Putamen (tissue), 1 donor: ENCODE measurements around the gene LARGE1.
"Not testable (repeated sequence)": the region's sequence is repeated elsewhere in the genome, so short reads cannot be mapped to it uniquely, and the experiment has no call there.

Source experiments
- DNase-seq: peaks from one replicate; pipeline ENCODE4 v3.0.0-alpha.2; 2016; ENCODE audit warnings: low spot score

LARGE1 gene

DNA sequence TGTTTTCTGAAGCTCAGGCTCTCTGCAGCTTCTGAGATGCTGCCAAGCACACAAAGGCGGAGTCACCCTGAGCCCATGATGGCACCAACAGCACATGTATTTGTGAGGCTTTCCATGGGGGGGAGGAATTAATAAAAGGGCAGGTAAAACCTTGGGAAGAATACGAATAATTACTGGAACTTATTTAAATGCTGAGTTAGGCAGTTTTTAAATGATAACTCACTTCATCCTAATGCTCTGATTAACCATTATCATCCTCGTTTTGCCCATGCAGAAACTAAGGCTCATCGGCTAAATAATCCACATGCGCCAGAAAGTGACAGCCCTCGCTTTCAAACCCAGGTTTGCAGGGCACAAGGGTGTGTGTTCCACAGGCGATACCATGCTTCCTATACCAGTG lies 35.4 kb downstream of the LARGE1 start:
- DNase-seq: no peak

DNA sequence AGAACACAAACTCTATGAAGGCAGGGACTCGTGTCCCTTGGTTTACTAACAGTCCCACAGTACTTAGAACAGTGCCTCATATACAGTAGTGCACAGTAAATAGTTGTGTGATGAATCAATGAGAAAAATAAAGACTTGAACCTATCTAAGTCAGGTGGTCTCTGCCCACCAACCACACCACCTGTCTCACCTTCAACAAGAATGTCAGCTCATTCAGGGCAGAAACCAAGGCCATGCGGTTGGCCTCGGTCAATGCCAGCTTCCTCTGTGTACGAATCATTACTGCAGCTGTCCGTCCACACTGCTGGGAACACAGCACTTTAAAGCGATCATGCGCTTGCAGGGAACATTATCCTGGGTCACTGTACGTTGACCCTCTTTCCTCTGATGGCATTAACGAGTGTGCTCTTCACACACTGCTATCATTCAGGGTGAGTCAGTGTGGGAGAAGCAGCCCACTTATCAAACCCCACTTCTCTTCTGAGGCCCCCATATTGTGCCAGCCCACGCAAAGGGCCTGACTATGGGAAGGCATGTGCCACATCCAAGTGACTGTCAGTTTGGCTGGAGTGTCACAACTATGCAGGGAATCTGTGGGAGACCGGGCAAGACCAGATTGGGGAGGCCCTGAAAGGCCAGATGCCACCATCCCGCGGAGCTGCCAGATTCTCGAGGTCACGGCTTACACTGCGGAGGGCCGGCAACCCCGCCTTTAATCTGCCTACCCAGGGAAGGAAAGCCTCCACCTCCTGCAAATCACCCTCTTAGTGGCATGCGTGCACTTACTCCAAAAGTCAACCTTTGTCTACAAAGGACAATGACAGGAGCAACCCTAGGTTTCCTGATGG lies 36.1 kb downstream of the LARGE1 start:
- DNase-seq: no peak

DNA sequence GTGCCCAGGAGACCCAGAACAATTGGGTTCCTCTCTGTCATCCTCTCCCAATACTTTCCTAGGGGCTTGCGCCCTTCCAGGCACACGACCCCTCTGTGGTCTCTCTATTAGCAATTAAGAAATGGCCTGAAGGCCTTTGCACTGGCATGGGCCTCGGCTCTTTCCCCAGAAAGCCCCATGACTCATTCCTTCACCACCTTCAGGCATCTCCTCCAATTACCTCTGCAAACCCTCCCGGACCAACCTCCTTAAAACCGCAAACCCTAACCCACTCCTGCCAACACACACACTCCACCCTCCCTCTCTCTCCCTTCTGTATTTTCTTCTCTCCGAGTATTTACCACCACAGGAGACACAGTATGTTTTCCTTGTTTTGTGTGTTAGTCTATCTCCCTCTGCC lies 36.7 kb downstream of the LARGE1 start:
- DNase-seq: no peak

DNA sequence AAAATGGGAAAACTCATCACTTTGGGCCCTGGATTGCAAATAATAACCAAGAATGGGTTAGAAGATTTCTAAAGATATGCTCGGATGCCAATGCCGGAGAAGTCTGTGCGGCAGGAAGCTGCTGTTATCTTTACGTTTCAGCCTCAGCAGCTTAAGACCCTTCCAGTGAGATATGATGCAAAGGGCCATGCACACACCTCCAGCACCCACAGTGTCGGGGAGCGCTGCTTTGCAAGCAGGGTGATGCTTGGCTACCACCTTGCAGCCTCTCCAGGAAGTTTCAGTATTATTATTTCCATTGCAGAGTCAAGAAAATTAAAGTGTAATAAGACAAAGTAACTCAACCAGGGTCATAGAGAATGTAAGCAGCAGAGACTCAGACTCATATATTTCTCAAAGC lies 37.3 kb downstream of the LARGE1 start:
- DNase-seq: no peak

DNA sequence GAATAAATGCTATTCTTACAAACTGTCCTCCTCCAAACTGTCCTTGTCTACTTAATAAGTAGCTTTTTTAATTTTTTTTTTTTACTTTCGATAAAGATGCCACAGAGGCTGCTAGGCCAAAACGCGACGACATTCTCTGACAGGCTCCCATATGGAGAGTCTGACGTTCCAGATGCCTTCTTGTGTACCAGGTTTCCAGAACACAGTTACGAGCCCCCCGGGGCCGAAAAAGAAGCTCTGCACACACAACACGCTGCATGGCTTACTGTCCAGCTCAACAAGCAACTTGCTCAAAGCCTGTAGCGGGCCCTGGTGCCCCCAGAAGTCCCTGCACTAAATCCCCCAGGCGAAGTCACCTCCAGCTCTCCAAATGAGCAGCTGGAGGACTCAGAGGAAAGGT lies 39.3 kb downstream of the LARGE1 start:
- DNase-seq: no peak

DNA sequence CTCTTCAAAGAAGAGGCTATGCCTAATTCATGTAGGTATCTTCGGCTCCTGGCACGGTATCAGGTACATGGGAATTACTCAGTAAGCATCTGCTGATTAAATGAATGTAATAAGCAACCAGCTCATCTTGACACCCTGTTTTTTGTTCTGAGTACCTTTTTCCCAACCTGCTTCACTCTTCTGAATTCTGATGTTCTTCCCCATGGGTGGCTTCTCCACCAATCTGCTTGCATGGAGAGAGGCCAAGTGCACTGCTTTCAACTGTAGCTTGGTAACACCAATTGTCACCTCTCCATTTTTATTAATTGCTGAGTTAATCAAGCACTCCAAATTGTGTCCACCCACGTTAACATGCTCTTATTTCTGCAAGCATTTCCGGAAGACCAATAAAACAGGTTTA lies 40.5 kb downstream of the LARGE1 start:
- DNase-seq: no peak

DNA sequence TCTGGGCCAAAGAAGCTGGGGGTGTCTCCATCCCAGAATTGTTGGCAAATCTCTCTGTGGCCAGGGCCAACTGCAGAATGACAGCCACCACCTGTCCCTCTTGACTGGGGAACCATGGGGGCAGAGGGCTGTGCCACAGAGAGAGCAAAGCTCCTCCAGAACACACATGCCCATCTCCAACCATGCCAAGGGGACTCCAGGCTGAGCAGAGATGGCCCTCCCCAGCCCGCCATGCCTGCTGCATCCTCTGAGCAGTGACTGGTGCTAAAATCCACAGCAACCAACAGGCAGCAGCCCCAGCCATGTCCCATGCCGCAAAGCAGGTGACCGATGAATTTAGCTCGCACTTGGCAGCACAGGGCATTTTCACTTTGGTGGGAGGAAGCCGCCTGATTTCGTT lies 45.0 kb downstream of the LARGE1 start:
- DNase-seq: no peak

DNA sequence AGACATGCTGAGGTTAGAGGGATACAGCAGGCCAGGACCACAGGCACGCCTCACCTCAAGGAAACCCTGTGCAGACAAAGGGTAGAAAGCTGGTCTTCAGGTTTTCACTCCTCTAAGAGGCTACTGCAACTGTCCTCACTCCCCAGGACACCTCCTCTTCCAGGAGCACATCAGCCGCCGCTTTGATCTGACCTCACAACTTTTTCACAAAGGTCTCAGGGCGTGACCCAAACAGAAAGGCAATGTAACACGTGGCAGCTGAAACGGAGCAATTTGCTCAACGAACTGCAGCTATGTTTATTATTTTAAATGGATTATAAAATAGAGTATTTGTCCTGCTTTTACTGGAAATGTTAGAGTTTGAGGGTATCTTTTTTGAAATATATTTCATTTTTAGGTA lies 46.1 kb downstream of the LARGE1 start:
- no peak for DNase-seq

DNA sequence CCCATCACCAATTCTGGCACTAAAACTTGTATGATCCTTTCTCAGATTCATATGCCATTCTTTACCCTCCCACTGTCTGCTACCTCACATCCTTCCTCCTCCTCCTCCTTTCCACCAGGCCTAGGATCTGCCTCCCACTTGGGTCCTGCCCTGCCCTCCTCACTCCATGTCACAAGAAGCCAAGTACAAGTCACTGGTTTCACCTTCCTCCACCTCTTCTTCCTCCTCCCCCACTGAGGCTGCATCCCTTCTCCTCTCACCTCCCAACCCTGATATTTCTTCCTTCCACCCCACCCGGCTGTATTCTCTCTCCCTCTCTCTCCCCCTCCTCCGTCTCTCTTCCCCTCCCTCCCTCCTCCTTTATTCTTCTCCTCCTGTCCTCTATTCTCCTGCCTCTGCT lies 46.6 kb downstream of the LARGE1 start:
- no peak for DNase-seq

DNA sequence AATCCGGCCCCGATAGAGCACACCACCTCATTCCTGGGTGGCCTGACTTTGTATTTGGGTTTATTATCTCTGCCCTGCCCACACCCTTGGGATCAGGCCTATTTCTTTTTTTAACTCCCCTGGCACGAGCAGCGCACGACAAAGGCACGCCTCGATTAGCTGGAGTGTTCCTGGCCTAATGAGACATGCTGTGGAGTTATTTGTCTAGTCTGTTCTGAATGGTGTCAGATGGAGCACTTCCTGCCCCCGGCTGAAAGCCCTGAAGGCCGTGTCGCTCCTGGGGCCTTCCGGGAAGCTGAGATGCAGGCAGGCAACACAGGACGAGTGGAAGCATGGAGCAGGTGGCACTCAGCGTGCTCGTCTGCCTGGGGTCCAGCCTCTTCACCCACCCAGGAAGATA lies 47.1 kb downstream of the LARGE1 start:
- no peak for DNase-seq

DNA sequence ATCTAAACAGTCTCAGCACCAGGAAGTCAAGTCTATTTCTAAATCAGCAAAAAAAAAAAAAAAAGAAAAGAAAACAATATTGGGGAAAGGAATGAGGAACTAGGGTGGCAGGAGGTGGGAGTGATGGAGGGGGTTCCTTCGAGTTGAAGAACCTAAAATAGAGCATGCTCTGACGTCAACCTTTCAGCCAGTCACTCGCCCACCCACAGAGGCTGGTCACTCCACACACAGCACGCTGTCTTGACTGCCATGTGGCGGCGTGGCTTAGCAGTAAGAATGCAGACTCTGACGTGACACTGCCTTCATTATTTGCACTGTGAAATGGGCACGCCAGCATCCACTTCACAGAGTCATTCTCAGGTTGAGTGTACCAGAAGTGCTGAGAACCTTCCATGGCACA lies 48.3 kb downstream of the LARGE1 start:
- DNase-seq: no peak

DNA sequence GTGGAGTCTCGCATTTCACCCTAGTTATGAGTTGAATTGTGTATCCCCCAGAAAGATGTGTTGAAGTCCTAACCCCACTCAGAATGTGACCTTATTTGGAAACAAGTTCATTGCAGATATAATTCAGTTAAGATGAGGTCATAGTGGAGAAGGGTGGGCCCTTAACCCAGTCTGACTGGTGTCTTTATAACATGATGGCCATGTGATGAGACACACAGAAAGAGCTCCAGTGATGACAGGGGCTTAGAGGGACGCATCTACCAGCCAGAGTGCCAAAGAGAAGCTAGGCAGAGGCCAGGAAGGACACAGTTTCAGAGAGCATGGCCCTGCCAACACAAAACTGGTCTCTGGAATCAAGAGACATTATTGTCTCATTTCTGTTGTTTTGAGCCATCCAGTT lies 50.3 kb downstream of the LARGE1 start:
- DNase-seq: no peak

DNA sequence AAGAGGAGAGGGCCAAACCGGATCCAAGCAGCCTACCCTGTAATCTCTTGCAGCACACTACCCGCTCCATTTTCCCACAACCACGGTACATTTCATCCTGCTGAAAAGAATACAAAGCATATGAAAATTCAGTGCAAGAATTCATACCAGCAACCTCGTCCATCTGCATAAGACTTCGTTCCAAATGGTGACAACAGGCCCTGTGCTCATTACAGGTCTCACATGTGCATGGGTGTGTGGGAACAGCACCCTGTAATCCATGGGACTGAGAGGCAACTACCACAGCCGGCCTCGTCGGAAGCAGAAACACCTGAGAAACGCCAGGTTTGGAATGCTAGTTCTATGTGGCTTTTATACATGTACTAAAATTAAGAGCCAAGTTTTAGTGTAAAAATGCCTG lies 52.3 kb downstream of the LARGE1 start:
- DNase-seq: no peak

DNA sequence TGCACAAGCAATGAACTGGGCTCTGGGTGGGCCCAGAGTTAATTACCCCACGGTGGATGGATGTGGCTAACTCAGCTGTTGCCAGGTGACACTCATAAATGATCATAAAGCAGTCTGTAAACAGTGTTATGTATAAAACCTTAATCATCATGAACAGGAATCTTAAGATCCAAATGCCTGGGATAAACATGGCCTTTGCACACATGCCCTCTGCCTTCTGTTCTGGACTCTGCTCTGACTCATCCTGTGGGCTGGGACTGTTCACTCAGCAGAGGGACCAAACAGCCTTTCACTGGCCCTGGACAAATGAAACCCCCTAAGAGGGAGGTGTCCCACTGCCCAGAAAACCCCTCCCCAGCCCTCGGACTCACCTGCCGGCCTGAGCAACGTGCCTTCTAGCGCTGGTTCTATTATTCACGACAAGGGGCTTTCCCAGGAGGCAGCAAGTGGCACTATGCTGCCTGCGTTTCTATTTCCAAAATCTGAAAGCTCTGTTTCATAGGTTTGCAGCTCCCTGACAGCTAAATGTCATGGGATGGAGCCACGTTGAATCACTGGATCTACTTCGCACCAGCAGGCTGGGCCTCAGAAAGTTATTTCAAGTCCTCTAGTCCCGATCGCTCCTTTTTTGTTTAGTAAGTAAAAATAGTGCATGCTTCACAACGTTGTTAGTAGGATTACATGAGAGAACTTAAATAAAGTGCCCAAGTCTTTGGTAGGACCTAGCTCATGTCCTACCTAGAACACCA lies 53.0 kb downstream of the LARGE1 start:
- DNase-seq: no peak

DNA sequence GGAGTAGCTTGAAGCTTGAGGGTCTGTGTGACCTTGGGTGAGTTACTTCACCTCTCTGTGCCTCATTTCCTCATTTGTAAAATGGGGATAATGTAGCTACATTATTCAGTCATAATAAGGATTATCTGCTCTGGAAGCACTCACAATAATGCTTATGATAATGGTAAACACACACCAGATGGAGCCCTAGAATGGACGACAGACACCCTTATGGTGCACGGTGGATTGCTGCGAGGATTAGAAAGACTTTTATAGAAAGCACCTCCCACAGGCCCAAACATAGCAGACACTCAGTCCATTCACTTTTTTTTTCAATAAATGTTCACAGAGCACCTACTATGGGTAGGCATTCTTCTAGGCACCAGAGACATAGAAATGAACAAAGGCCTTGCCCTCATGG lies 53.8 kb downstream of the LARGE1 start:
- DNase-seq: no peak

DNA sequence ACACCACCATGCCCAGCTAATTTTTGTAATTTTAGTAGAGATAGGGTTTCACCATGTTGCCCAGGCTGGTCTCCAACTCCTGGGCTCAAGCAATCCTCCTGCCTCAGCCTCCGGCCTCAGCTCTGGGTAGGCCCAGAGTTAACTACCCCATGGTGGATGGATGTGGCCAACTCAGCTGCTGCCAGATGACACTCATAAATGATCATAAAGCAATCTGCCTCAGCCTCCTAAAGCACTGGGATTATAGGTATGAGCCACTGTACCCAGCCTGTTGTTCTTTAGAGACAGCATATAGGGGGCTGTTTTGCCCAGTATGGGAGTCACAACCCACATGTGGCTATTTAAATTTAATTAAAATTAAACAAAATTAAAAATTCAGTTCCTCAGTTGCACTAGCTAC lies 54.3 kb downstream of the LARGE1 start:
- no peak for DNase-seq

DNA sequence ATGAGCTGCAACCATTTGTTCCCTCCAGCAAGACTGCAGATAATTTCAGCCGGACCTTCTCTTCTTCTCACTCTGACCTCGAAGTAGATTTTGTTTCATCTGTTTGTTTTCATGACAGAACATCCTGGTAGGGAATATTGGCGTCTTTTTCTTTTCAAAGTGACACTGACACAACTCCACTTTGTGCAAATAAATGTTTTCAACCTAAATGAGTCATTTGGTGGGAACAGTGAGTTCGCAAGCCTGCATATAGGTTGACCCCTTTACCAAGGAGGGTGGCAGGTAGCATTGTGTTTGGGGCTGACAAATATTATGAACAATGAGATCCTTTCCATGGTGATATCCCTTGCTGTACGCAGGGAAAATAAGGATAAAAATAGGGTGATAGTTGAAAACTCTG lies 55.0 kb downstream of the LARGE1 start:
- no peak for DNase-seq

DNA sequence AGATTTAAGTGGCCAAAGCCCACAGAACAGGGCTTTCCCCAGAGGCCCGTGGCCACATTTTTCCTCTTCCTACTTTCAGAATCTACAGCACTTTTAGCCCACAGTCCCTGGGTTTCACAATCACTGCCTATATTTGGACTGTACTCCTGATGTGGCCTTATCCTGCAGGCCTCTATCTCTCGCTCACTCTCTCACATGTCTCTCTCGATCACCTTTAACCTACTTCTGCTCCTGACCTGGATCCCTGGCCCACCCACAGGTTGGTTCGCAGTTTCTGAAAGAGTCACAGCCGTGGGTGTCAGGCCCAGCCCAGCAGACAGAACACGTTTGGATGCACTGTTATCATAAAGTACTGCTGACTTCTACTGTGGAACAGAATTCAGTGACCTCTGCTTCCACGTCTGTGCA lies 55.5 kb downstream of the LARGE1 start:
- no peak for DNase-seq

DNA sequence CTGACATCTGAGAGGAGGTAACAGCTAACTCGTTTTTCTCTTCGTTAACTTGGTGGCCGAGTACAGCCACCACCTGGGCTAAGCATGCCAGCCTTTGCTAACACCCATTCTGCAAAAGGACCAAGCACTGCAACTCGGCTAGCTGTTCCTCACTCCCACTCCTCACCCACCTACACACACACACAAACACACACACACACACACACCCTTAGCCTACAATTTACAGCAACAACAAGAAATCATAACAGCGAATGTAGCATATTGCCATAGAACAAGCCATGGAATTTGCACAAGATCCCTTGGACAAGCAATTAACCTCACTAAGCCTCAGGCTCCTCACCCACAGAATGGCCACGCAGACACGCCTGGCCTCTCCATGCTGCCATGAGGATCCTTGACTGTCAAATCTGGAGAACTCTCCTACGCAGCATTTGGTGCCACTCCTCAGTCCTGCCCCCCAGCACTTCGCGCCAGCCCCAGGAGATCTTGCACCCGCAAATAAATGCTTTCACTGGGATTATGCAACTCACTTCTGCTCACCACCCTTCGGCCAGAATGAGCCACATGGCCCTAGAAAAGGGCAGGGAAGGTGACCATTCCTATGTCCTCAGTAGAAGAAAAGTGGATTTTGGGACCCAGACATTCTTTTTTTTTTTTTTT lies 58.9 kb downstream of the LARGE1 start:
- DNase-seq: no peak

DNA sequence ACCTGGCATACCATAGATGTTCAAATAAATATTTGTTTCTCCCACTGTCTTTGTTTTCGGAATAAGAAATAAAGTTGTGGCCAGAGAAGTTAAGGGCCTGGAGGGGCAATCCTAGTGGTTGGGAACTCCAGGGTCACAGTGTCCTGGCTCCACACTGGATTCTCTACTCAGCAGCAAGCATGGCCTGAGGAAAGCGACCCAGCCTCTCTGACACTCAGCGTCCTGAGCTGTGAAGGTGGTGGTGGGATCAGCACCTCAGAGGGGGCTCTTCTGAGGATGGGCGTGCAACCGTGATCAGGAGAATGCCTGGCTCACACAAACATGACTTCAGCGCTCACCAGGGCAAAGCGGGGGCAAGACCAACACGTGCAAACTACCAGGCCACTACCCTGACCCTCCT lies 59.9 kb downstream of the LARGE1 start:
- DNase-seq: no peak

DNA sequence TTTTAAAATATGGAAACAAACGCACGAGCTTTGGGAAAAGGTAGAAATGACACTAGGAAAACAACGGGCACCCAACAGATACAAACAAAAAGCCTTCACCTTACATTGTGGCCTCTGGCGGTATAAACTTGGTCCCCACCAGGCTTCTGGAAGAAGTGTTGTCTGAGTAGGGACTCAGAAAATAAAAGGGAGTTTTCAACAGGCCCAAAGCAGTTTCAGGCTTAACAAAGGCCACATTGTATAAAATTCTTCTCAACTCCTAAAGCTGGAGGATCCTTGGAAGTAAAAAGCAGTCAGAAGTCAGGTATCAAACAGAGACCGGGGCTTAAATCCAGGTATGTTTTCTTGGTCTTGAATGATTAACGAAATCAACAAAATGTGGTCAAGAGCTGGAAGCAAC lies 61.0 kb downstream of the LARGE1 start:
- no peak for DNase-seq

DNA sequence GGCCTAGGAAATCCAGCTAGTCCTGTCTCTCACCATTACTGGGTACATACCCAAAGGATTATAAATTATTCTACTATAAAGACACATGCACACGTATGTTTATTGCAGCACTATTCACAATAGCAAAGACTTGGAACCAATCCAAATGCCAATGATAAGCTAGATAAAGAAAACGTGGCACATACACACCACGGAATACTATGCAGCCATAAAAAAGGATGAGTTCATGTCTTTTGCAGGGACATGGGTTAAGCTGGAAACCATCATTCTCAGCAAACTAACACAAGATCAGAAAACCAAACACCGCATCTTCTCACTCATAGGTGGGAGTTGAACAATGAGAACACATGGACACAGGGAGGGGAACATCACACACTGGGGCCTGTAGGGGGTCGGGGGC lies 61.6 kb downstream of the LARGE1 start:
- not testable (repeated sequence) for DNase-seq

DNA sequence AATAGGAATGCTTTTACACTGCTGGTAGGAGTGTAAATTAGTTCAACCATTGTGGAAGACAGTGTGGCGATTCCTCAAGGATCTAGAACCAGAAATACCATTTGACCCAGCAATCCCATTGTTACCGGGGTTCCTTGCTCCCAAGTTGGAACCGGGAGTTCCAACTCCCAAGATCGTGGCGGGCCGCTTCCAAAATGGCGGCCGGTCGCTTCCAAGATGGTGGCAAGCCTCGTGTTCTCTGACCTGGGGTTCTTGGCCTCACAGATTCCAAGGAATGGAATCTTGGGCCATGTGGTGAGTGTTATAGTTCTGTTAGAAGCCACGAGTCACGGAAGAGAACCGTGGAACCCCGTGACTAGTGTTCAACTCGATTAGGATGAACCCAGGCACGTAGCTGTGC lies 62.5 kb downstream of the LARGE1 start:
- DNase-seq: not testable (repeated sequence)
